ENCODE results near the gene CFAP61. TPM values are rescaled to one million over a fixed set of nuclear protein-coding genes. Genes with fewer than 3 reads are reported as not detected.

The CFAP61 gene
- polyA plus RNA-seq, 1 of the 3 experiments (the other 2 are of a cell fraction) = 0.26 TPM

GRCh38 chr20:20021835-20022234, 30.5 kb upstream of the CFAP61 start:
- WGBS (ENCODE audit: low lambda C conversion rate) = 89% methylated on average over 7 of the region's 7 CpGs
- Histone ChIP-seq H4K20me1 (ENCODE audit: insufficient read depth) (peaks cover 40% of the 10 kb centered on the region), H3K4me1 (ENCODE audit: control insufficient read depth in 1 of 2, insufficient read depth in 2 of 2, low read depth in 1 of 2, low read length in 1 of 2) (peaks cover 6 to 17% of the 10 kb centered on the region in 2 experiments; a peak in 3 of 4 replicates), H3F3A (replicated peaks; ENCODE audit: insufficient read depth) (peaks cover 8% of the 10 kb centered on the region), H3K9me2 (no peaks in the 10 kb centered on the region), H3K27ac (ENCODE audit: low read depth in 2 of 2, low read length in 1 of 2) (no peak overlapping the region), H3K27me3 (ENCODE audit: insufficient read depth) (no peaks in the 10 kb centered on the region), H3K9ac (no peak overlapping the region), H3K36me3 (replicated peaks in 1 of 2; ENCODE audit: control insufficient read depth in 1 of 2, insufficient read depth in 2 of 2, low read length in 1 of 2) (peaks cover 24 to 31% of the 10 kb centered on the region in 2 experiments), H3K4me3 (ENCODE audit: low read depth in 2 of 2, low read length in 1 of 2) (no peak overlapping the region), H3K79me2 (ENCODE audit: insufficient read depth) (peaks cover 95% of the 10 kb centered on the region), H3K9me3 (no peaks in the 10 kb centered on the region), H2AFZ (ENCODE audit: low read depth) (no peak overlapping the region), H3K4me2 (no peak overlapping the region)
- no peak for TF ChIP-seq ZBTB33 (IDR thresholded peaks at IDR 0.05; ENCODE audit: borderline replicate concordance, low read depth)
- no peak for TF ChIP-seq TAF1 (IDR thresholded peaks at IDR 0.05; ENCODE audit: borderline replicate concordance, low read depth, low read length)
- no peak for TF ChIP-seq MEF2A (IDR thresholded peaks at IDR 0.05; ENCODE audit: borderline replicate concordance, low read depth)
- no peak for TF ChIP-seq FOSL2 (IDR thresholded peaks at IDR 0.05; ENCODE audit: borderline replicate concordance, low read depth)
- TF ChIP-seq RXRA (IDR thresholded peaks at IDR 0.05; ENCODE audit: borderline replicate concordance, low read depth) = no peak
- no peak for TF ChIP-seq TEAD4 (IDR thresholded peaks at IDR 0.05; ENCODE audit: borderline replicate concordance, insufficient read depth)
- TF ChIP-seq CHD2 (IDR thresholded peaks at IDR 0.05; ENCODE audit: low read length, partially characterized antibody) = no peak
- TF ChIP-seq REST (IDR thresholded peaks at IDR 0.05; ENCODE audit: low read depth, low read length) = no peak
- CTCF ChIA-PET = interaction anchor here (1.5 kb wide), 1 partner anchor 29 kb away, joined by 3 read pairs; no protein-coding TSS in a partner anchor
- no peak for DNase-seq
- POLR2A ChIA-PET = no interaction called here

GRCh38 chr20:20022498-20022897, 29.8 kb upstream of the CFAP61 start:
- Histone ChIP-seq H3K36me3 (replicated peaks in 1 of 2; ENCODE audit: control insufficient read depth in 1 of 2, insufficient read depth in 2 of 2, low read length in 1 of 2) (peaks cover 30 to 37% of the 10 kb centered on the region in 2 experiments), H3K27ac (ENCODE audit: low read depth in 2 of 2, low read length in 1 of 2) (no peak overlapping the region; a peak in 1 of 4 replicates), H3K9me2 (no peaks in the 10 kb centered on the region), H3K4me2 (no peak overlapping the region), H3F3A (replicated peaks; ENCODE audit: insufficient read depth) (peaks cover 8% of the 10 kb centered on the region), H3K9ac (no peak overlapping the region), H3K27me3 (ENCODE audit: insufficient read depth) (no peaks in the 10 kb centered on the region), H3K4me1 (ENCODE audit: control insufficient read depth in 1 of 2, insufficient read depth in 2 of 2, low read depth in 1 of 2, low read length in 1 of 2) (peaks cover 6 to 17% of the 10 kb centered on the region in 2 experiments; a peak in 3 of 4 replicates), H2AFZ (ENCODE audit: low read depth) (no peak overlapping the region), H3K79me2 (ENCODE audit: insufficient read depth) (peaks cover 99% of the 10 kb centered on the region), H4K20me1 (ENCODE audit: insufficient read depth) (peaks cover 40% of the 10 kb centered on the region), H3K9me3 (no peaks in the 10 kb centered on the region), H3K4me3 (ENCODE audit: low read depth in 2 of 2, low read length in 1 of 2) (no peak overlapping the region)
- ChIA-PET CTCF (interaction anchor here (0.6 kb wide), 1 partner anchor 265 kb away, joined by 3 read pairs; no protein-coding TSS in a partner anchor), POLR2A (no interaction called here)
- DNase-seq = no peak
- TF ChIP-seq FOXM1 (IDR thresholded peaks at IDR 0.05; ENCODE audit: low read depth) = no peak
